HG02884 (cell line): Measurements from ENCODE around the gene VMO1.

Experiments
- ATAC-seq: cut with Tn5 transposase; IDR thresholded peaks from one replicate; pipeline ENCODE4 v1.9.1; 2021; ENCODE audit warnings: mild to moderate bottlenecking, moderate library complexity; ENCODE audit not compliant: unreplicated experiment

The VMO1 gene

GRCh38 chr17:4800462-4801196 lies 14.5 kb upstream of the VMO1 start:
- ATAC-seq: no peak

GRCh38 chr17:4796552-4796920 lies 10.4 kb upstream of the VMO1 start:
- no peak for ATAC-seq

- ATAC-seq: no peak
These were observed 9.0 kb upstream of the VMO1 start for GRCh38 chr17:4795168-4795567.

- ATAC-seq: no peak
These were observed 4.5 kb upstream of the VMO1 start for GRCh38 chr17:4790705-4791088.

GRCh38 chr17:4789951-4790704 lies 4.0 kb upstream of the VMO1 start:
- peak; percentile 64 for ATAC-seq

- ATAC-seq: no peak
These were observed 3.5 kb upstream of the VMO1 start for GRCh38 chr17:4789701-4789950.

GRCh38 chr17:4788807-4789700 lies 2.9 kb upstream of the VMO1 start, which contains the start of gene GLTPD2:
GLTPD2 (plus strand) TSS chr17:4788964; CDS start chr17:4789012, 48 bp downstream.
- no peak for ATAC-seq

GRCh38 chr17:4788159-4788806 lies 2.1 kb upstream of the VMO1 start:
- no peak for ATAC-seq

GRCh38 chr17:4786516-4786915 lies 352 bp upstream of the VMO1 start:
- ATAC-seq: no peak

GRCh38 chr17:4785311-4786105 lies 656 bp downstream of the VMO1 start:
- no peak for ATAC-seq

- ATAC-seq: no peak
These were observed 3.5 kb downstream of the VMO1 start for GRCh38 chr17:4782652-4783051.

- ATAC-seq: no peak
These were observed 5.7 kb downstream of the VMO1 start for GRCh38 chr17:4780325-4780955.

GRCh38 chr17:4777969-4778760 lies 8.0 kb downstream of the VMO1 start:
- no peak for ATAC-seq

- ATAC-seq: no peak
These were observed 13.9 kb downstream of the VMO1 start for GRCh38 chr17:4772235-4772613.

GRCh38 chr17:4771519-4772234 lies 14.5 kb downstream of the VMO1 start, which contains the start of gene TM4SF5:
TM4SF5 (plus strand) TSS chr17:4771886; CDS start chr17:4771923, 37 bp downstream.
- ATAC-seq: no peak

GRCh38 chr17:4769628-4770027 lies 16.5 kb downstream of the VMO1 start:
- ATAC-seq: no peak

- ATAC-seq: no peak
These were observed 17.9 kb downstream of the VMO1 start for GRCh38 chr17:4768298-4768697.

GRCh38 chr17:4766723-4767122 lies 19.4 kb downstream of the VMO1 start:
- no peak for ATAC-seq
